ENCODE data around the gene MATN4. TPM values are rescaled to one million over a fixed set of nuclear protein-coding genes. Genes with fewer than 3 reads are reported as not detected.
A peak's percentile ranks its signal among the peaks of the same experiment; 100 is the strongest.

The MATN4 gene
- total and polyA plus RNA-seq, 2 of the 13 experiments (the other 11 are each of a cell fraction or from before 2014, with no cell fraction given): not detected

DNA sequence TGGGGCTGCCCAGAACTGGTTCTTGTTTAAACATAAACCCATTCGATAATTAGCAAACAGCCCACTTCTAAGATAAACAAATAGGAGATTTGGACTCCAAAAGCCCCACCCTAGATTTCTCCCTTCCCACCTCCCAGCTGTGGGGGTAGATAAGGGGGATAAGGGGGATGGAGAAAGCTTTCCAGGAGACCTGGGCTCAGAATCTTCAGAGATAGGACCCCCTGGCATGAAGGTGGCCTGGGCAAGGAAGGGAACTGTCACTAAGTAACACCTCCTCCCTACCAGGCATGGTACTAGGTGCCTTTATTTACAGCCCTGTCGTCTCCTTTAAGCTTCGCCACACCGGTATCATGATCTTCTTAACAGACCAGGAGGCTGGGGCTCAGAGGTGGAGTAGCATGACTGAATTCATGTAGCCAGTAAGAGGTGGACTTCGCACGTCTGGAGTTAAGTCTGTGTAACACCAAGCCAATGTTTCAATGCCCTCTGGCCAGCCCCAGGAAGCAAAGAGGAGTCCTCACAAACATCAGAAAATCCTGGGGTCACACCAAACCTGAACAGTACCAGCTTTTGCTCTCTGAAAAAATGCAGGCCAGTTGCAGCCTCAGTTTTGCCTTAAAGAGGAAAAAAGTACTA is 35.6 kb upstream of the MATN4 start (continued):
- TF ChIP-seq, protein P1, sequence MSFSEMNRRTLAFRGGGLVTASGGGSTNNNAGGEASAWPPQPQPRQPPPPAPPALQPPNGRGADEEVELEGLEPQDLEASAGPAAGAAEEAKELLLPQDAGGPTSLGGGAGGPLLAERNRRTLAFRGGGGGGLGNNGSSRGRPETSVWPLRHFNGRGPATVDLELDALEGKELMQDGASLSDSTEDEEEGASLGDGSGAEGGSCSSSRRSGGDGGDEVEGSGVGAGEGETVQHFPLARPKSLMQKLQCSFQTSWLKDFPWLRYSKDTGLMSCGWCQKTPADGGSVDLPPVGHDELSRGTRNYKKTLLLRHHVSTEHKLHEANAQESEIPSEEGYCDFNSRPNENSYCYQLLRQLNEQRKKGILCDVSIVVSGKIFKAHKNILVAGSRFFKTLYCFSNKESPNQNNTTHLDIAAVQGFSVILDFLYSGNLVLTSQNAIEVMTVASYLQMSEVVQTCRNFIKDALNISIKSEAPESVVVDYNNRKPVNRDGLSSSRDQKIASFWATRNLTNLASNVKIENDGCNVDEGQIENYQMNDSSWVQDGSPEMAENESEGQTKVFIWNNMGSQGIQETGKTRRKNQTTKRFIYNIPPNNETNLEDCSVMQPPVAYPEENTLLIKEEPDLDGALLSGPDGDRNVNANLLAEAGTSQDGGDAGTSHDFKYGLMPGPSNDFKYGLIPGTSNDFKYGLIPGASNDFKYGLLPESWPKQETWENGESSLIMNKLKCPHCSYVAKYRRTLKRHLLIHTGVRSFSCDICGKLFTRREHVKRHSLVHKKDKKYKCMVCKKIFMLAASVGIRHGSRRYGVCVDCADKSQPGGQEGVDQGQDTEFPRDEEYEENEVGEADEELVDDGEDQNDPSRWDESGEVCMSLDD (CRISPR knock-in tag; IDR thresholded peaks at IDR 0.05; ENCODE audit: borderline replicate concordance): no peak
- TF ChIP-seq SETDB1 (CRISPR knock-in tag; IDR thresholded peaks at IDR 0.05; ENCODE audit: borderline replicate concordance) (no peak), GZF1 (CRISPR knock-in tag; IDR thresholded peaks at IDR 0.05) (no peak), ZNF879 (CRISPR knock-in tag; IDR thresholded peaks at IDR 0.05) (no peak), CC2D1A (CRISPR knock-in tag; IDR thresholded peaks at IDR 0.05) (0 out of 2 replicates have a peak, but pooled peaks have one; percentile 56), BRCA1 (CRISPR knock-in tag; IDR thresholded peaks at IDR 0.05) (no peak), SAFB2 (CRISPR knock-in tag; IDR thresholded peaks at IDR 0.05; ENCODE audit: borderline replicate concordance, low read depth) (no peak), MBD4 (IDR thresholded peaks at IDR 0.05; ENCODE audit: borderline replicate concordance, low read length) (no peak), ZNF773 (CRISPR knock-in tag; IDR thresholded peaks at IDR 0.05; ENCODE audit: borderline replicate concordance) (no peak; the same call in 1 of the 2 replicates), ZNF225 (CRISPR knock-in tag; IDR thresholded peaks at IDR 0.05) (peak; percentile 29; the same call in 1 of the 2 replicates), RBAK (CRISPR knock-in tag; IDR thresholded peaks at IDR 0.05) (no peak), MTF1 (CRISPR knock-in tag; IDR thresholded peaks at IDR 0.05) (no peak), KDM5B (CRISPR knock-in tag; IDR thresholded peaks at IDR 0.05; ENCODE audit: borderline replicate concordance) (no peak; the same call in 1 of the 2 replicates)
- TF ChIP-seq, protein P2, sequence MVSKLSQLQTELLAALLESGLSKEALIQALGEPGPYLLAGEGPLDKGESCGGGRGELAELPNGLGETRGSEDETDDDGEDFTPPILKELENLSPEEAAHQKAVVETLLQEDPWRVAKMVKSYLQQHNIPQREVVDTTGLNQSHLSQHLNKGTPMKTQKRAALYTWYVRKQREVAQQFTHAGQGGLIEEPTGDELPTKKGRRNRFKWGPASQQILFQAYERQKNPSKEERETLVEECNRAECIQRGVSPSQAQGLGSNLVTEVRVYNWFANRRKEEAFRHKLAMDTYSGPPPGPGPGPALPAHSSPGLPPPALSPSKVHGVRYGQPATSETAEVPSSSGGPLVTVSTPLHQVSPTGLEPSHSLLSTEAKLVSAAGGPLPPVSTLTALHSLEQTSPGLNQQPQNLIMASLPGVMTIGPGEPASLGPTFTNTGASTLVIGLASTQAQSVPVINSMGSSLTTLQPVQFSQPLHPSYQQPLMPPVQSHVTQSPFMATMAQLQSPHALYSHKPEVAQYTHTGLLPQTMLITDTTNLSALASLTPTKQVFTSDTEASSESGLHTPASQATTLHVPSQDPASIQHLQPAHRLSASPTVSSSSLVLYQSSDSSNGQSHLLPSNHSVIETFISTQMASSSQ (IDR thresholded peaks at IDR 0.05; ENCODE audit: low read depth): peak; percentile 15
- TF ChIP-seq, protein P2 (CRISPR knock-in tag; IDR thresholded peaks at IDR 0.05; ENCODE audit: borderline replicate concordance): no peak; the same call in 1 of the 2 replicates
- TF ChIP-seq, protein P3, sequence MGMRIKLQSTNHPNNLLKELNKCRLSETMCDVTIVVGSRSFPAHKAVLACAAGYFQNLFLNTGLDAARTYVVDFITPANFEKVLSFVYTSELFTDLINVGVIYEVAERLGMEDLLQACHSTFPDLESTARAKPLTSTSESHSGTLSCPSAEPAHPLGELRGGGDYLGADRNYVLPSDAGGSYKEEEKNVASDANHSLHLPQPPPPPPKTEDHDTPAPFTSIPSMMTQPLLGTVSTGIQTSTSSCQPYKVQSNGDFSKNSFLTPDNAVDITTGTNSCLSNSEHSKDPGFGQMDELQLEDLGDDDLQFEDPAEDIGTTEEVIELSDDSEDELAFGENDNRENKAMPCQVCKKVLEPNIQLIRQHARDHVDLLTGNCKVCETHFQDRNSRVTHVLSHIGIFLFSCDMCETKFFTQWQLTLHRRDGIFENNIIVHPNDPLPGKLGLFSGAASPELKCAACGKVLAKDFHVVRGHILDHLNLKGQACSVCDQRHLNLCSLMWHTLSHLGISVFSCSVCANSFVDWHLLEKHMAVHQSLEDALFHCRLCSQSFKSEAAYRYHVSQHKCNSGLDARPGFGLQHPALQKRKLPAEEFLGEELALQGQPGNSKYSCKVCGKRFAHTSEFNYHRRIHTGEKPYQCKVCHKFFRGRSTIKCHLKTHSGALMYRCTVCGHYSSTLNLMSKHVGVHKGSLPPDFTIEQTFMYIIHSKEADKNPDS (CRISPR knock-in tag; IDR thresholded peaks at IDR 0.05): peak; percentile 31; the same call in 1 of the 2 replicates
- TF ChIP-seq, protein P4, sequence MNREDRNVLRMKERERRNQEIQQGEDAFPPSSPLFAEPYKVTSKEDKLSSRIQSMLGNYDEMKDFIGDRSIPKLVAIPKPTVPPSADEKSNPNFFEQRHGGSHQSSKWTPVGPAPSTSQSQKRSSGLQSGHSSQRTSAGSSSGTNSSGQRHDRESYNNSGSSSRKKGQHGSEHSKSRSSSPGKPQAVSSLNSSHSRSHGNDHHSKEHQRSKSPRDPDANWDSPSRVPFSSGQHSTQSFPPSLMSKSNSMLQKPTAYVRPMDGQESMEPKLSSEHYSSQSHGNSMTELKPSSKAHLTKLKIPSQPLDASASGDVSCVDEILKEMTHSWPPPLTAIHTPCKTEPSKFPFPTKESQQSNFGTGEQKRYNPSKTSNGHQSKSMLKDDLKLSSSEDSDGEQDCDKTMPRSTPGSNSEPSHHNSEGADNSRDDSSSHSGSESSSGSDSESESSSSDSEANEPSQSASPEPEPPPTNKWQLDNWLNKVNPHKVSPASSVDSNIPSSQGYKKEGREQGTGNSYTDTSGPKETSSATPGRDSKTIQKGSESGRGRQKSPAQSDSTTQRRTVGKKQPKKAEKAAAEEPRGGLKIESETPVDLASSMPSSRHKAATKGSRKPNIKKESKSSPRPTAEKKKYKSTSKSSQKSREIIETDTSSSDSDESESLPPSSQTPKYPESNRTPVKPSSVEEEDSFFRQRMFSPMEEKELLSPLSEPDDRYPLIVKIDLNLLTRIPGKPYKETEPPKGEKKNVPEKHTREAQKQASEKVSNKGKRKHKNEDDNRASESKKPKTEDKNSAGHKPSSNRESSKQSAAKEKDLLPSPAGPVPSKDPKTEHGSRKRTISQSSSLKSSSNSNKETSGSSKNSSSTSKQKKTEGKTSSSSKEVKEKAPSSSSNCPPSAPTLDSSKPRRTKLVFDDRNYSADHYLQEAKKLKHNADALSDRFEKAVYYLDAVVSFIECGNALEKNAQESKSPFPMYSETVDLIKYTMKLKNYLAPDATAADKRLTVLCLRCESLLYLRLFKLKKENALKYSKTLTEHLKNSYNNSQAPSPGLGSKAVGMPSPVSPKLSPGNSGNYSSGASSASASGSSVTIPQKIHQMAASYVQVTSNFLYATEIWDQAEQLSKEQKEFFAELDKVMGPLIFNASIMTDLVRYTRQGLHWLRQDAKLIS (CRISPR knock-in tag; IDR thresholded peaks at IDR 0.05): no peak; the same call in 1 of the 2 replicates
